Fibroblast of lung (primary cell): ENCODE measurements around the gene PCDHB12.
"Not testable (repeated sequence)": the region's sequence is repeated elsewhere in the genome, so short reads cannot be mapped to it uniquely, and the experiment has no call there.

Experiments used
- EZH2 ChIP-seq: IDR thresholded peaks from 2 replicates; pipeline ENCODE4 v1.5.1; 2012; ENCODE audit warnings: low read length, control low read depth, mild to moderate bottlenecking; ENCODE audit errors: missing control alignments
- TF ChIP-seq, protein P1 (sequence below), 2 donors: IDR thresholded peaks in 1 of 2; conservative IDR thresholded peaks in 1 of 2; 1 replicate in 1 of 2; 2 replicates in 1 of 2; pipeline ENCODE4 v1.5.1; 2011 to 2012; ENCODE audit warnings: low read length in 2 of 2, control low read depth in 1 of 2, inconsistent platforms in 1 of 2, low read depth in 1 of 2, mild to moderate bottlenecking in 1 of 2

DNA sequence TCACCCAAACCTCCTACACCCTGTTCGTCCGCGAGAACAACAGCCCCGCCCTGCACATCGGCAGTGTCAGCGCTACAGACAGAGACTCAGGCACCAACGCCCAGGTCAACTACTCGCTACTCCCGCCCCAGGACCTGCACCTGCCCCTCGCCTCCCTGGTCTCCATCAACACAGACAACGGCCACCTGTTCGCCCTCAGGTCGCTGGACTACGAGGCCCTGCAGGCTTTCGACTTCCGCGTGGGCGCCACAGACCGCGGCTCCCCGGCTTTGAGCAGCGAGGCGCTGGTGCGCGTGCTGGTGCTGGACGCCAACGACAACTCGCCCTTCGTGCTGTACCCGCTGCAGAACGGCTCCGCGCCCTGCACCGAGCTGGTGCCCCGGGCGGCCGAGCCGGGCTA lies 7.4 kb upstream of the PCDHB12 start:
- TF ChIP-seq, protein P1, sequence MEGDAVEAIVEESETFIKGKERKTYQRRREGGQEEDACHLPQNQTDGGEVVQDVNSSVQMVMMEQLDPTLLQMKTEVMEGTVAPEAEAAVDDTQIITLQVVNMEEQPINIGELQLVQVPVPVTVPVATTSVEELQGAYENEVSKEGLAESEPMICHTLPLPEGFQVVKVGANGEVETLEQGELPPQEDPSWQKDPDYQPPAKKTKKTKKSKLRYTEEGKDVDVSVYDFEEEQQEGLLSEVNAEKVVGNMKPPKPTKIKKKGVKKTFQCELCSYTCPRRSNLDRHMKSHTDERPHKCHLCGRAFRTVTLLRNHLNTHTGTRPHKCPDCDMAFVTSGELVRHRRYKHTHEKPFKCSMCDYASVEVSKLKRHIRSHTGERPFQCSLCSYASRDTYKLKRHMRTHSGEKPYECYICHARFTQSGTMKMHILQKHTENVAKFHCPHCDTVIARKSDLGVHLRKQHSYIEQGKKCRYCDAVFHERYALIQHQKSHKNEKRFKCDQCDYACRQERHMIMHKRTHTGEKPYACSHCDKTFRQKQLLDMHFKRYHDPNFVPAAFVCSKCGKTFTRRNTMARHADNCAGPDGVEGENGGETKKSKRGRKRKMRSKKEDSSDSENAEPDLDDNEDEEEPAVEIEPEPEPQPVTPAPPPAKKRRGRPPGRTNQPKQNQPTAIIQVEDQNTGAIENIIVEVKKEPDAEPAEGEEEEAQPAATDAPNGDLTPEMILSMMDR (conservative IDR thresholded peaks at IDR 0.05 in 1 of 2, IDR thresholded peaks at IDR 0.05 in 1 of 2; ENCODE audit: low read depth in 1 of 2, low read length in 2 of 2), result not testable (repeated sequence)
- TF ChIP-seq EZH2, result not testable (repeated sequence)
